Suprapubic skin (tissue), 4 donors: ENCODE results near the gene TNFRSF4. TPM values are rescaled to one million over a fixed set of nuclear protein-coding genes. Genes with fewer than 3 reads are reported as not detected.

Experiments
- DNase-seq, 2 donors: peaks; one replicate each; pipeline ENCODE4 v3.0.0-alpha.2; 2019; ENCODE audit warnings: low spot score in 2 of 2
- H3K27ac ChIP-seq: fragments of 200-600 bp; sonication (generic); one replicate; pipeline ENCODE4 v1.5.1; 2019
- H3K27me3 ChIP-seq: fragments of 200-600 bp; sonication (generic); one replicate; pipeline ENCODE4 v1.5.1; 2019
- H3K36me3 ChIP-seq: fragments of 200-600 bp; sonication (generic); one replicate; pipeline ENCODE4 v1.5.1; 2019
- H3K4me1 ChIP-seq: fragments of 200-600 bp; sonication (generic); one replicate; pipeline ENCODE4 v1.5.1; 2019
- H3K4me3 ChIP-seq: fragments of 200-600 bp; sonication (generic); one replicate; pipeline ENCODE4 v1.5.1; 2019; ENCODE audit warnings: mild to moderate bottlenecking
- H3K9me3 ChIP-seq: fragments of 200-600 bp; sonication (generic); one replicate; pipeline ENCODE4 v1.5.1; 2019
- CTCF ChIP-seq, 2 donors: fragments of 200-600 bp in 1 of 2; fragments of 450-650 bp in 1 of 2; sonication (generic) in 1 of 2; IDR thresholded peaks; one replicate each; pipeline ENCODE4 v1.5.1; 2016 to 2019; ENCODE audit warnings: antibody characterized with exemption in 2 of 2, mild to moderate bottlenecking in 1 of 2, moderate library complexity in 1 of 2
- EP300 ChIP-seq: sonication (generic); formaldehyde crosslinking; IDR thresholded peaks from one replicate; pipeline ENCODE4 v1.6.1; 2017; ENCODE audit warnings: antibody characterized with exemption
- POLR2A ChIP-seq, 2 donors: fragments of 450-650 bp; IDR thresholded peaks; one replicate each; pipeline ENCODE4 v1.6.1; 2017; ENCODE audit warnings: antibody characterized with exemption in 2 of 2, mild to moderate bottlenecking in 2 of 2, moderate library complexity in 2 of 2
- POLR2AphosphoS5 ChIP-seq, 3 donors: sonication (generic); formaldehyde crosslinking; IDR thresholded peaks; one replicate each; pipeline ENCODE4 v1.6.1; 2017; ENCODE audit warnings: antibody characterized with exemption in 3 of 3
- WGBS: methylation state at CpG from one replicate; pipeline ENCODE4 v1.1.5; 2018; 5-methylcytosine and 5-hydroxymethylcytosine counted together
- total RNA-seq, 4 donors: library from RNA; depleted of rRNA; stranded (reverse); fragments of >200 nt; gene quantifications; one replicate each; pipeline ENCODE4 v1.1.0, GENCODE V29; 2016

The TNFRSF4 gene
- total RNA-seq, 4 donors from 2014 or later, result 0.42 to 1.4 (median 0.72) TPM; not detected in 1

GRCh38 chr1:1247341-1247913 is 33.5 kb upstream of the TNFRSF4 start:
- Histone ChIP-seq H3K4me3 (no peak overlapping the region), H3K36me3 (peaks cover 5% of the 10 kb centered on the region), H3K27me3 (peaks cover 30% of the 10 kb centered on the region), H3K4me1 (peaks cover 28% of the 10 kb centered on the region), H3K27ac (no peak overlapping the region), H3K9me3 (no peaks in the 10 kb centered on the region)
- TF ChIP-seq POLR2A (IDR thresholded peaks at IDR 0.05), result no peak
- no peak for TF ChIP-seq EP300
- no peak for TF ChIP-seq POLR2AphosphoS5 (IDR thresholded peaks at IDR 0.05)
- no peak for TF ChIP-seq CTCF (IDR thresholded peaks at IDR 0.05)
- peak in 1 of 2 donors; percentile 52 for DNase-seq
- WGBS, result no CpG with 5 or more reads among the region's 25 CpGs

GRCh38 chr1:1246577-1247340 is 32.8 kb upstream of the TNFRSF4 start, which contains the start of gene C1QTNF12:
Gene C1QTNF12 (minus strand): TSS chr1:1246722. CDS start chr1:1246690, 32 bp downstream.
- DNase-seq, result peak in 1 of 2 donors; percentile 53
- peak within 1 kb of the TSS; percentile 33 for H3K4me3 ChIP-seq
- H3K9me3 ChIP-seq, result no peaks in the 10 kb centered on the region
- 8% methylated on average over 17 of the region's 74 CpGs for WGBS
- peaks cover 28% of the 10 kb centered on the region for H3K4me1 ChIP-seq
- no peaks in the 10 kb centered on the region for H3K36me3 ChIP-seq
- no peak for TF ChIP-seq POLR2A (IDR thresholded peaks at IDR 0.05)
- TF ChIP-seq CTCF (IDR thresholded peaks at IDR 0.05), result no peak
- no peak for TF ChIP-seq EP300
- TF ChIP-seq POLR2AphosphoS5 (IDR thresholded peaks at IDR 0.05), result no peak
- H3K27ac ChIP-seq, result no peak within 1 kb of the TSS
- H3K27me3 ChIP-seq, result peaks cover 30% of the 10 kb centered on the region

DNA sequence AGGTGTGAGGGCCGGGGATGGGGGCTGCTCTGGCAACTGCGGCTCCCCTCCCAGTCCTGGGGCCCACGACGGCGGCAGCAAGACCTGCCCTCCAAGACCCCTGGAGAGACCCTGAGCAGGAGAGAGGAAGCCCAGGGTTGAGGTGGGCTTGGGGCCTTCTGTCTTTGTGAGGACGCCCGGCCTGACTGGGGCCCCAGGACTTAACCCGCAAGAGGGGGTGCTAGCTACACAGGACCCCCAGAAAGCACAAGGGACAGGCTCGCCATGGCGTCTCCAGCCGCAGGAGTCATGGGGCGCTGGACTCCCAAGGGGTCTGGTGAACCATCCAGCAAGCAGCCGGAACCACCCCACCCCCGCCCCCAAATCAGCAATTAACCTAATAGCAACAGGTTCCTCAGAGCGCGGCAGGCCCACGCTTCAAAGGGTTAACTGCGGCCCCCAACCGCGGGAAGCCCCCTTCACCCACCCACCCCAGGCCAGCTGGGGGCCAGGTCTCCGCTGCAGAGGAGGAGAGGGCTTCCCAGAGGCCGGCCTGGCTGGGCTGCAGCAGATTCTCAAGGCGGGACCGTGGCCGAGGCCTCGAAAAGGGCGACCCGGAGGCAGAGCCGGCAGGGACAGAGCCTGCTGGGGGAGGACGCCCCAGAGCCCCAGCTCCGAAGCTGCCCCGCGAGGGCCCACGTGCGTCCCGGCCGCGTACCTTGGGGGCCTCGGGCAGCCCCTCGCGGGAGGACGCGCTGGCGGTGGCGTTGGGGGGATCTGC is 32.0 kb upstream of the TNFRSF4 start:
- Histone ChIP-seq H3K27me3 (peaks cover 30% of the 10 kb centered on the region), H3K4me3 (peak overlapping the region; percentile 33), H3K36me3 (no peaks in the 10 kb centered on the region), H3K4me1 (peaks cover 26% of the 10 kb centered on the region), H3K9me3 (no peaks in the 10 kb centered on the region), H3K27ac (no peak overlapping the region)
- 12% methylated on average over 11 of the region's 45 CpGs for WGBS
- no peak for TF ChIP-seq POLR2AphosphoS5 (IDR thresholded peaks at IDR 0.05)
- no peak for TF ChIP-seq POLR2A (IDR thresholded peaks at IDR 0.05)
- no peak for TF ChIP-seq CTCF (IDR thresholded peaks at IDR 0.05)
- no peak for TF ChIP-seq EP300
- peak in 1 of 2 donors; percentile 59 for DNase-seq

GRCh38 chr1:1245178-1245816 is 31.3 kb upstream of the TNFRSF4 start:
- 67% methylated on average over 3 of the region's 23 CpGs for WGBS
- H3K36me3 ChIP-seq, result no peaks in the 10 kb centered on the region
- H3K4me3 ChIP-seq, result no peak overlapping the region
- H3K27ac ChIP-seq, result no peak overlapping the region
- DNase-seq, result no peak
- no peaks in the 10 kb centered on the region for H3K9me3 ChIP-seq
- peaks cover 30% of the 10 kb centered on the region for H3K27me3 ChIP-seq
- TF ChIP-seq EP300 (no peak), POLR2A (IDR thresholded peaks at IDR 0.05) (no peak), CTCF (IDR thresholded peaks at IDR 0.05) (no peak), POLR2AphosphoS5 (IDR thresholded peaks at IDR 0.05) (no peak)
- H3K4me1 ChIP-seq, result peaks cover 23% of the 10 kb centered on the region
